Sigmoid colon (tissue), 4 donors: ENCODE measurements around the gene MAPKBP1.

Experiments used
- CTCF ChIP-seq, 4 experiments: fragments of 450-650 bp in 3 of 4; fragments of 200-600 bp in 1 of 4; IDR thresholded peaks; one replicate each; pipeline ENCODE4 v1.5.1; 2016 to 2019; ENCODE audit warnings: antibody characterized with exemption in 4 of 4, mild to moderate bottlenecking in 3 of 4, moderate library complexity in 2 of 4
- EP300 ChIP-seq, 4 donors: sonication (generic); formaldehyde crosslinking; IDR thresholded peaks; one replicate each; pipeline ENCODE4 v1.6.1; 2017; ENCODE audit warnings: antibody characterized with exemption in 4 of 4
- POLR2A ChIP-seq, 2 donors: fragments of 450-650 bp; IDR thresholded peaks; one replicate each; pipeline ENCODE4 v1.6.1; 2016; ENCODE audit warnings: antibody characterized with exemption in 2 of 2, mild to moderate bottlenecking in 2 of 2, moderate library complexity in 2 of 2
- POLR2AphosphoS5 ChIP-seq, 4 donors: sonication (generic); formaldehyde crosslinking; IDR thresholded peaks; one replicate each; pipeline ENCODE4 v1.6.1; 2017; ENCODE audit warnings: antibody characterized with exemption in 4 of 4

GRCh38 chr15:41855261-41855961 is 81.1 kb downstream of the MAPKBP1 start:
- TF ChIP-seq POLR2A (IDR thresholded peaks at IDR 0.05) (no peak), CTCF (IDR thresholded peaks at IDR 0.05) (no peak), POLR2AphosphoS5 (IDR thresholded peaks at IDR 0.05) (no peak), EP300 (IDR thresholded peaks at IDR 0.05) (no peak)
